Gastrocnemius medialis (tissue), 4 donors: ENCODE measurements around the gene SYNM. TPM values are rescaled to one million over a fixed set of nuclear protein-coding genes. Genes with fewer than 3 reads are reported as not detected.
A peak's percentile ranks its signal among the peaks of the same experiment; 100 is the strongest.

Source experiments
- ATAC-seq, 2 donors: fragments of 150-250 bp; one replicate each; pipeline ENCODE4 v1.9.1; 2016
- DNase-seq, 2 donors: peaks; one replicate each; pipeline ENCODE4 v3.0.0-alpha.2; 2019
- H3K27ac ChIP-seq, 4 donors: fragments of 200-600 bp; sonication (generic); 1 replicate in 1 of 4; 2 replicates in 3 of 4; pipeline ENCODE4 v1.5.1; 2016 to 2018; ENCODE audit warnings: mild to moderate bottlenecking in 2 of 4, moderate library complexity in 1 of 4
- H3K27me3 ChIP-seq, 3 donors: fragments of 200-600 bp; sonication (generic) in 2 of 3; 1 replicate in 1 of 3; 2 replicates in 2 of 3; pipeline versions ENCODE4 v1.5.1 to v1.6.0; 2016 to 2019; ENCODE audit warnings: mild to moderate bottlenecking in 1 of 3, moderate library complexity in 1 of 3
- H3K36me3 ChIP-seq, 2 donors: fragments of 200-600 bp; sonication (generic) in 1 of 2; one replicate each; pipeline ENCODE4 v1.5.1; 2017 to 2018
- H3K4me1 ChIP-seq, 2 donors: fragments of 200-600 bp; sonication (generic) in 1 of 2; one replicate each; pipeline ENCODE4 v1.5.1; 2016 to 2017; ENCODE audit warnings: mild to moderate bottlenecking in 2 of 2
- H3K4me3 ChIP-seq, 4 donors: fragments of 200-600 bp; sonication (generic) in 3 of 4; 1 replicate in 1 of 4; 2 replicates in 3 of 4; pipeline ENCODE4 v1.5.1; 2016 to 2019; ENCODE audit warnings: mild to moderate bottlenecking in 2 of 4
- H3K9me3 ChIP-seq, 3 donors: fragments of 200-600 bp; sonication (generic) in 2 of 3; 1 replicate in 1 of 3; 2 replicates in 2 of 3; pipeline ENCODE4 v1.5.1; 2016 to 2019
- CTCF ChIP-seq, 5 experiments: fragments of 450-650 bp in 3 of 5; fragments of 200-600 bp in 2 of 5; sonication (generic) in 2 of 5; IDR thresholded peaks in 4 of 5; conservative IDR thresholded peaks in 1 of 5; 1 replicate in 4 of 5; 2 replicates in 1 of 5; pipeline ENCODE4 v1.5.1; 2016 to 2019; ENCODE audit warnings: antibody characterized with exemption in 5 of 5, mild to moderate bottlenecking in 3 of 5, moderate library complexity in 3 of 5
- POLR2A ChIP-seq, 2 donors: fragments of 450-650 bp; IDR thresholded peaks; one replicate each; pipeline ENCODE4 v1.6.1; 2017; ENCODE audit warnings: antibody characterized with exemption in 2 of 2, mild to moderate bottlenecking in 2 of 2, moderate library complexity in 2 of 2
- in situ Hi-C, 4 donors: fragments of 200-750 bp; cut with MboI; loops; one replicate each; pipeline versions ENCODE4 v1.15.0 to v1.8.0; 2017; ENCODE audit warnings: low sequenced_read_pairs in 4 of 4
- intact Hi-C: fragments of 100-400 bp; cut with DNase I; formaldehyde crosslinking; loops from one replicate; pipeline ENCODE4 v1.15.1; 2023; ENCODE audit warnings: low total_unique reads
- total RNA-seq, 4 donors: library from RNA; depleted of rRNA; stranded (reverse); fragments of >200 nt; gene quantifications; one replicate each; pipeline versions ENCODE4 v1.1.0 to v1.2.3, GENCODE V29; 2016

The SYNM gene
- total RNA-seq, 4 donors from 2014 or later = 200 to 308 (median 266) TPM

DNA sequence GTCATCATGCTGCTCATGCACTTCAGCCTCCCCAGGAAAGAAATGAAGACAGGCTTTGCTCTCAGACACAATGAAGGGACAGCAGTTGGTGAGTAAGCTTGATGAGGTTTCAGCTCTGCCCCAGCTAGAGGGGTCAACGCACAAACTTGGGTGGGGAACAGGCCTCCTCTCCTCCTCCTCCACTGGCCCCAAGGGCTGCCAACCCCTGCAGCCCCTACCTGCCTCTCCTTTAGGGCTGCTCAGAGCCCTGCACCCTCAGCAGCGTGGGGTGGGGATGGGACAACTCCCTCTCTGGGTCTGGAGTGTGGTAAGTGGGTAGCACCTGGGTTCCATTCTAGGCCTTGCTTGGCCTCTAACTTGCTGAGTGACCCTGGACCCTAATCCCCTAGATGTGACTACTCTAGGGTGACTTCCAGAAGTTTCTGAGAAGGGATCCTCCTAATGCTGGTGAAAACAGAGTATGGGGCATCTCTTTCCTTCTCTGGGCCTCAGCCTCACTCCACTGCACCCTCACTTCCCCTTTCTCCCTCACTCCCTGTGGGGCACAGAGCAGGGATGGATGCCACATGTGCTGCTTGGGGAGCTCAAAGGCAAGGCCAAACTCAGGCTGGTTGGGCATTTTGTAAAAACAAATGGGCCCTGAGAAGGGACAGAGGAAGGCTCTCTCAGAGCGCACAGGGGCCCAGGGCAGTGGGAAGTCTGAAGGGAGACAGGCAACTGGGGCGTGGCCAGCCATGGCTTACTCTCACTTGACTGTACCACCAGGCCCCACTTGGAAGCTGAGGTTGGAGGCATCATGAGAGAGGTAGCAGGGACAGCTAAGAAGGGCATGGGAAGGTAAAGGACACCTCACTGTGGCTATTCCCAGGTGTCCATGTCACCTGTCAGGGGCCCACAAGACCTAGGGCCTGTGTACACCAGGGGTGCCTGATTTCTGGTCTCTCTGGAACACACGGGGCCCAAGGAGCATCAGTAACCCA, 64.0 kb downstream of the SYNM start:
- intact Hi-C loops = no loop called here
- TF ChIP-seq POLR2A (IDR thresholded peaks at IDR 0.05) = no peak
- TF ChIP-seq CTCF (IDR thresholded peaks at IDR 0.05 in 4 of 5, conservative IDR thresholded peaks at IDR 0.05 in 1 of 5) = no peak
- no peaks in the 10 kb centered on the region for H3K27me3 ChIP-seq
- H3K9me3 ChIP-seq = no peaks in the 10 kb centered on the region
- H3K27ac ChIP-seq = peak overlapping the region; percentile 86 to 95 (median 92)
- in situ Hi-C loops = no loop called here
- H3K4me3 ChIP-seq = no peak overlapping the region
- ATAC-seq (no peak), DNase-seq (no peak)
- peaks cover 65% of the 10 kb centered on the region in 2 donors for H3K4me1 ChIP-seq
- no peaks in the 10 kb centered on the region for H3K36me3 ChIP-seq

DNA sequence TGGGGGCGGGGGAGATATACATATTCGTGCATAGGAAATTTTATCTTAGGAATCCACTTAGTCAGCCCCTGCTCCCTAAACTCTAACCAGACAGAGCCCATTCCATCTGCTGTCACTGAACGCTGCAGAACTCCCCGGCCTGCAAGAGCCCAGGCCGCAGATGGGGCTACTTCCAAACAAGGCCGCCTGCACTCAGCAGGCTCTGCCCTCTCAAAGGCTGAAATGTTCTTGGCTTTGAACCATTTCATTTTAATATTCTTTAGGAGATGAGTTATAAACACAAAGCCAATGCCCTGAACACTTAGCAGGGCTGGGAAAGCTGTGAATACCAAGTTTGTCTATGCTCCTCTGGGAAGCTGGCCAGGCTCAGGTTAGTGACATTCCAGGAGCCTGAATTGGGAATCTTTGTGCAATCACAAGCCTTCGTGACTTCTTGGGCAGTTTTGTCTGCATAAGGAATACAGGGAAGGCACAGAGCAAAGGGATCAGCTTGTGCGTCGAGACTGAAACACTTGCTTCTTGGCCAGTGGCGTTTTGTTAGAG, 65.0 kb downstream of the SYNM start:
- ATAC-seq (peak; percentile 25 to 37), DNase-seq (peak; percentile 45 to 46)
- intact Hi-C loops = loop anchor here (2.0 kb wide), 1 partner anchor 43 kb away; no protein-coding TSS in a partner anchor
- in situ Hi-C loops = no loop called here
- TF ChIP-seq CTCF (IDR thresholded peaks at IDR 0.05 in 4 of 5, conservative IDR thresholded peaks at IDR 0.05 in 1 of 5) (no peak), POLR2A (IDR thresholded peaks at IDR 0.05) (no peak)
- Histone ChIP-seq H3K27ac (peak overlapping the region; percentile 86 to 95 (median 92)), H3K4me3 (no peak overlapping the region), H3K4me1 (peaks cover 73 to 75% of the 10 kb centered on the region in 2 donors), H3K27me3 (no peaks in the 10 kb centered on the region), H3K36me3 (no peaks in the 10 kb centered on the region), H3K9me3 (no peaks in the 10 kb centered on the region)

GRCh38 chr15:99170476-99171065, 65.7 kb downstream of the SYNM start:
- Histone ChIP-seq H3K4me3 (no peak overlapping the region), H3K36me3 (no peaks in the 10 kb centered on the region), H3K27ac (peak overlapping the region; percentile 86 to 95 (median 92)), H3K9me3 (no peaks in the 10 kb centered on the region), H3K4me1 (peaks cover 81 to 82% of the 10 kb centered on the region in 2 donors), H3K27me3 (no peaks in the 10 kb centered on the region)
- TF ChIP-seq POLR2A (IDR thresholded peaks at IDR 0.05) (no peak), CTCF (IDR thresholded peaks at IDR 0.05 in 4 of 5, conservative IDR thresholded peaks at IDR 0.05 in 1 of 5) (peak in 3 of 5 experiments; percentile 22 to 36 (median 34))
- intact Hi-C loops (loop anchor here (2.0 kb wide), 1 partner anchor 42 kb away; no protein-coding TSS in a partner anchor), in situ Hi-C loops (no loop called here)
- ATAC-seq (peak in 1 of 2 donors; percentile 35), DNase-seq (peak in 1 of 2 donors; percentile 55)

GRCh38 chr15:99172171-99172570, 67.3 kb downstream of the SYNM start:
- peak overlapping the region; percentile 86 to 95 (median 92) for H3K27ac ChIP-seq
- no peak for ATAC-seq
- intact Hi-C loops = no loop called here
- no peaks in the 10 kb centered on the region for H3K27me3 ChIP-seq
- no peaks in the 10 kb centered on the region for H3K36me3 ChIP-seq
- TF ChIP-seq CTCF (IDR thresholded peaks at IDR 0.05 in 4 of 5, conservative IDR thresholded peaks at IDR 0.05 in 1 of 5) (no peak), POLR2A (IDR thresholded peaks at IDR 0.05) (no peak)
- no peak overlapping the region for H3K4me3 ChIP-seq
- in situ Hi-C loops = no loop called here
- peaks cover 85 to 91% of the 10 kb centered on the region in 2 donors for H3K4me1 ChIP-seq
- DNase-seq = no peak
- no peaks in the 10 kb centered on the region for H3K9me3 ChIP-seq
